OCI-LY3 (cell line): Measurements from ENCODE around the gene GFRA4.
A peak's percentile ranks its signal among the peaks of the same experiment; 100 is the strongest.

ENCODE experiments used
- H2AFZ ChIP-seq: fragments of 200-600, 300-600 bp; shearing (Covaris generic); 2 replicates; pipeline ENCODE4 v1.6.0; 2014; ENCODE audit warnings: antibody characterized with exemption, low read depth, low read length
- H3K27ac ChIP-seq: fragments of 200-600, 300-600 bp; sonication (generic); 2 replicates; pipeline ENCODE4 v1.5.1; 2014; ENCODE audit warnings: mild to moderate bottlenecking, low read length, moderate library complexity, mixed read lengths
- H3K27me3 ChIP-seq: fragments of 200-600, 300-600 bp; sonication (generic); 2 replicates; pipeline ENCODE4 v1.6.1; 2014; ENCODE audit warnings: low read depth, low read length, mixed read lengths
- H3K36me3 ChIP-seq: fragments of 200-600, 300-600 bp; sonication (generic); replicated peaks from 2 replicates; pipeline ENCODE3; 2014; ENCODE audit warnings: low read depth, low read length, mixed read lengths
- H3K4me1 ChIP-seq: fragments of 300-600, 200-600 bp; sonication (generic); 2 replicates; pipeline ENCODE4 v1.6.1; 2014; ENCODE audit warnings: low read length, mixed read lengths
- H3K4me2 ChIP-seq: fragments of 200-600, 300-600 bp; sonication (generic); 2 replicates; pipeline ENCODE4 v1.6.1; 2014; ENCODE audit warnings: low read length, mixed read lengths
- H3K4me3 ChIP-seq: fragments of 300-600, 200-600 bp; sonication (generic); 2 replicates; pipeline ENCODE4 v1.5.1; 2014; ENCODE audit warnings: antibody characterized with exemption, mild to moderate bottlenecking, low read length, moderate library complexity
- H3K79me2 ChIP-seq: fragments of 300-600, 200-600 bp; shearing (Covaris generic); 2 replicates; pipeline ENCODE4 v1.6.1; 2014; ENCODE audit warnings: mild to moderate bottlenecking, low read length, mixed read lengths
- H3K9ac ChIP-seq: fragments of 300-600, 200-600 bp; shearing (Covaris generic); 2 replicates; pipeline ENCODE4 v1.6.0; 2014; ENCODE audit warnings: mild to moderate bottlenecking, low read length, moderate library complexity
- H3K9me3 ChIP-seq: fragments of 200-600, 300-600 bp; shearing (Covaris generic); 2 replicates; pipeline ENCODE4 v1.6.1; 2014; ENCODE audit warnings: low read length, mixed read lengths; ENCODE audit not compliant: insufficient read depth
- H4K20me1 ChIP-seq: fragments of 200-600, 300-600 bp; sonication (generic); 2 replicates; pipeline ENCODE4 v1.6.1; 2016; ENCODE audit warnings: low read length, mixed read lengths; ENCODE audit not compliant: insufficient read depth
- CTCF ChIP-seq: fragments of 200-600, 300-600 bp; sonication (generic); IDR thresholded peaks from 2 replicates; pipeline ENCODE4 v1.5.1; 2014; ENCODE audit warnings: antibody characterized with exemption, low read length, low read depth
- EZH2phosphoT487 ChIP-seq: fragments of 200-600 bp; shearing (Covaris generic); IDR thresholded peaks from 2 replicates; pipeline ENCODE4 v1.6.1; 2018; ENCODE audit warnings: antibody characterized with exemption, mixed run types, low read depth

Gene GFRA4

GRCh38 chr20:3674995-3675900 is 12.0 kb upstream of the GFRA4 start:
- H2AFZ ChIP-seq = no peak overlapping the region
- peaks cover 4% of the 10 kb centered on the region for H3K4me1 ChIP-seq
- no peaks in the 10 kb centered on the region for H4K20me1 ChIP-seq
- H3K36me3 ChIP-seq = no peaks in the 10 kb centered on the region
- no peak overlapping the region for H3K4me3 ChIP-seq
- H3K27ac ChIP-seq = no peak overlapping the region
- H3K9ac ChIP-seq = no peak overlapping the region
- no peaks in the 10 kb centered on the region for H3K79me2 ChIP-seq
- no peak overlapping the region for H3K4me2 ChIP-seq
- TF ChIP-seq CTCF = no peak
- no peak for TF ChIP-seq EZH2phosphoT487
- no peaks in the 10 kb centered on the region for H3K9me3 ChIP-seq
- H3K27me3 ChIP-seq = peaks cover 24% of the 10 kb centered on the region

GRCh38 chr20:3674447-3674846 is 11.2 kb upstream of the GFRA4 start:
- Histone ChIP-seq H4K20me1 (no peaks in the 10 kb centered on the region), H3K9ac (no peak overlapping the region), H3K27ac (no peak overlapping the region), H3K4me1 (peaks cover 4% of the 10 kb centered on the region), H3K4me2 (no peak overlapping the region), H3K36me3 (no peaks in the 10 kb centered on the region), H3K79me2 (no peaks in the 10 kb centered on the region), H2AFZ (no peak overlapping the region), H3K27me3 (peaks cover 24% of the 10 kb centered on the region), H3K4me3 (no peak overlapping the region), H3K9me3 (no peaks in the 10 kb centered on the region)
- no peak for TF ChIP-seq EZH2phosphoT487
- no peak for TF ChIP-seq CTCF

- TF ChIP-seq EZH2phosphoT487 = no peak
- TF ChIP-seq CTCF = no peak
- H3K79me2 ChIP-seq = no peaks in the 10 kb centered on the region
- no peak overlapping the region for H3K9ac ChIP-seq
- H3K4me3 ChIP-seq = peak overlapping the region; percentile 57
- H3K27me3 ChIP-seq = peaks cover 24% of the 10 kb centered on the region
- no peaks in the 10 kb centered on the region for H3K9me3 ChIP-seq
- H3K4me2 ChIP-seq = peak overlapping the region; percentile 41
- no peaks in the 10 kb centered on the region for H4K20me1 ChIP-seq
- peaks cover 4% of the 10 kb centered on the region for H3K4me1 ChIP-seq
- H3K27ac ChIP-seq = no peak overlapping the region
- H2AFZ ChIP-seq = no peak overlapping the region
- no peaks in the 10 kb centered on the region for H3K36me3 ChIP-seq
These were observed 10.2 kb upstream of the GFRA4 start for GRCh38 chr20:3673221-3674070.

- TF ChIP-seq CTCF (0 out of 2 replicates have a peak, but pooled peaks have one; percentile 8), EZH2phosphoT487 (no peak)
- Histone ChIP-seq H3K4me1 (peaks cover 4% of the 10 kb centered on the region), H3K9me3 (no peaks in the 10 kb centered on the region), H3K27me3 (peaks cover 20% of the 10 kb centered on the region), H4K20me1 (no peaks in the 10 kb centered on the region), H3K4me2 (peak overlapping the region; percentile 41), H3K27ac (no peak overlapping the region), H3K4me3 (peak overlapping the region; percentile 57), H3K9ac (no peak overlapping the region; the same call in 1 of the 2 replicates), H2AFZ (no peak overlapping the region; the same call in 1 of the 2 replicates), H3K36me3 (no peaks in the 10 kb centered on the region), H3K79me2 (no peaks in the 10 kb centered on the region)
These were observed 9.5 kb upstream of the GFRA4 start for GRCh38 chr20:3672547-3673171.
